ENCODE data around the gene DSTN. TPM values are rescaled to one million over a fixed set of nuclear protein-coding genes. Genes with fewer than 3 reads are reported as not detected.

The DSTN gene
- total and polyA plus RNA-seq, 9 of the 15 experiments (the other 6 are each of a cell fraction or from before 2014, with no cell fraction given), result 25.7 to 88.3 (median 61.0) TPM

DNA sequence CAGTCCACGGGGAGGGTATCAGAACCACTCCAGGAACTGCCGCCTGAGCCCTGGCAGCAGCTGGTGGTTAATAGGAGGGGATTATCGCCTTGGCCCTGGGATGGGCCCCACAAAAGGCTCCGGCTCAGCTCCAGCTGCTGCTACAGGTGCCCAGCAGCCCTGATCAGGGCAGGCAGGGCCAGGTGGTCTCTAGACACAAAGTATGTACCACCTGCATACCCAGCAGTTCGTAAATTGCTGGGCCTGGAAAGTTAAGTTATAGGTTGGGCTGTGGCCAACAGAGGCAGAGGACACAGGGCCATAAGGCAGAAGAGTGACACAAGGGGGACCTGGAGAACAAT lies 77.1 kb downstream of the DSTN start (continued):
- no peak for TF ChIP-seq TCF7L2 (IDR thresholded peaks at IDR 0.05; ENCODE audit: low read depth, low read length)
- TF ChIP-seq PHTF2 (CRISPR knock-in tag; IDR thresholded peaks at IDR 0.05), result no peak
- TF ChIP-seq ZNF395 (CRISPR knock-in tag; IDR thresholded peaks at IDR 0.05), result no peak
- TF ChIP-seq ETS1 (conservative IDR thresholded peaks at IDR 0.05; ENCODE audit: control insufficient read depth, low read depth, low read length), result no peak
- TF ChIP-seq CXXC5 (CRISPR knock-in tag; IDR thresholded peaks at IDR 0.05), result no peak
- TF ChIP-seq SAP30 (IDR thresholded peaks at IDR 0.05; ENCODE audit: borderline replicate concordance, insufficient read depth, low read depth, low read length, poor library complexity, severe bottlenecking), result no peak
